Epidermal melanocyte (primary cell): ENCODE measurements around the gene JAG2.

Experiments used
- DNase-seq: peaks from one replicate; pipeline ENCODE4 v3.0.0; 2011; ENCODE audit warnings: low spot score; ENCODE audit not compliant: insufficient read length

The JAG2 gene

GRCh38 chr14:105182296-105183020, 13.9 kb upstream of the JAG2 start:
- no peak for DNase-seq

GRCh38 chr14:105181549-105182295, 13.1 kb upstream of the JAG2 start:
- no peak for DNase-seq

- DNase-seq, result peak; percentile 88
Measured at GRCh38 chr14:105180592-105181548, 12.3 kb upstream of the JAG2 start, which contains the start of gene NUDT14. Gene NUDT14, minus strand, starts transcription at chr14:105181312. Its CDS starts 103 bp downstream, at chr14:105181209.

GRCh38 chr14:105179191-105179590, 10.6 kb upstream of the JAG2 start:
- no peak for DNase-seq

GRCh38 chr14:105178868-105179140, 10.2 kb upstream of the JAG2 start:
- no peak for DNase-seq

- DNase-seq, result no peak
Measured at GRCh38 chr14:105178069-105178867, 9.7 kb upstream of the JAG2 start.

GRCh38 chr14:105177082-105177481, 8.5 kb upstream of the JAG2 start:
- no peak for DNase-seq

- DNase-seq, result no peak
Measured at GRCh38 chr14:105176513-105176912, 7.9 kb upstream of the JAG2 start.

GRCh38 chr14:105173901-105174894, 5.6 kb upstream of the JAG2 start:
- no peak for DNase-seq

GRCh38 chr14:105173145-105173544, 4.6 kb upstream of the JAG2 start:
- no peak for DNase-seq

GRCh38 chr14:105172476-105172875, 3.9 kb upstream of the JAG2 start:
- DNase-seq, result no peak

- DNase-seq, result no peak
Measured at GRCh38 chr14:105171004-105171673, 2.6 kb upstream of the JAG2 start.

GRCh38 chr14:105169776-105170655, 1.4 kb upstream of the JAG2 start:
- DNase-seq, result no peak

GRCh38 chr14:105168979-105169507, 467 bp upstream of the JAG2 start:
- no peak for DNase-seq

- DNase-seq, result no peak
Measured at GRCh38 chr14:105168093-105168420, 519 bp downstream of the JAG2 start.

- no peak for DNase-seq
Measured at GRCh38 chr14:105167303-105168092, 1.1 kb downstream of the JAG2 start.

GRCh38 chr14:105166571-105167302, 1.8 kb downstream of the JAG2 start:
- no peak for DNase-seq
